RWPE2 (cell line): Measurements from ENCODE around the gene EFCAB5.
"Not testable (repeated sequence)": the region's sequence is repeated elsewhere in the genome, so short reads cannot be mapped to it uniquely, and the experiment has no call there.

Experiments
- ATAC-seq: fragments of 200-7000 bp; cut with Tn5 transposase; 3 replicates; pipeline ENCODE4 v1.9.1; 2021; ENCODE audit warnings: low read depth
- DNase-seq: peaks from one replicate; pipeline ENCODE4 v3.0.0-alpha.2; 2020; ENCODE audit warnings: low spot score
- H3K27ac ChIP-seq: fragments of 450-650 bp; 2 replicates; pipeline ENCODE4 v1.5.1; 2017; ENCODE audit warnings: mild to moderate bottlenecking; ENCODE audit not compliant: poor library complexity, severe bottlenecking
- H3K27me3 ChIP-seq: fragments of 250-450 bp; sonication (Bioruptor Pico); 2 replicates; pipeline ENCODE4 v1.5.1; 2021; ENCODE audit warnings: mild to moderate bottlenecking, moderate library complexity; ENCODE audit not compliant: insufficient read depth, poor library complexity, severe bottlenecking
- H3K36me3 ChIP-seq: fragments of 250-450 bp; sonication (Bioruptor Pico); 2 replicates; pipeline ENCODE4 v1.5.1; 2020; ENCODE audit warnings: low read depth, mild to moderate bottlenecking, moderate library complexity
- H3K4me1 ChIP-seq: fragments of 250-450 bp; sonication (Bioruptor Pico); 2 replicates; pipeline ENCODE4 v1.5.1; 2021; ENCODE audit warnings: mild to moderate bottlenecking, moderate library complexity; ENCODE audit not compliant: insufficient read depth, poor library complexity, severe bottlenecking
- H3K4me3 ChIP-seq: fragments of 250-450 bp; sonication (Bioruptor Pico); 2 replicates; pipeline ENCODE4 v1.5.1; 2021; ENCODE audit warnings: mild to moderate bottlenecking, moderate library complexity; ENCODE audit not compliant: severe bottlenecking
- H3K9me3 ChIP-seq: fragments of 250-450 bp; sonication (Bioruptor Pico); 2 replicates; pipeline ENCODE4 v1.5.1; 2021; ENCODE audit warnings: mild to moderate bottlenecking, moderate library complexity; ENCODE audit not compliant: severe bottlenecking
- CTCF ChIP-seq: fragments of 450-650 bp; IDR thresholded peaks from one replicate; pipeline ENCODE4 v1.5.1; 2017; ENCODE audit warnings: mild to moderate bottlenecking, moderate library complexity; ENCODE audit not compliant: poor library complexity, severe bottlenecking

EFCAB5 gene

GRCh38 chr17:29929533-29930408, 11.7 kb upstream of the EFCAB5 start, which contains the start of gene SSH2:
TSS of gene SSH2 (minus strand) at chr17:29930228. CDS start at chr17:29930000, 228 bp downstream.
- peak within 1 kb of the TSS; percentile 62 for H3K4me3 ChIP-seq
- peak within 1 kb of the TSS; percentile 85 for H3K27ac ChIP-seq
- peaks cover 5% of the 10 kb centered on the region; the same call in 1 of the 2 replicates for H3K36me3 ChIP-seq
- DNase-seq, result peak; percentile 93
- TF ChIP-seq CTCF, result no peak
- H3K4me1 ChIP-seq, result peaks cover 27% of the 10 kb centered on the region
- ATAC-seq, result peak; percentile 78
- no peaks in the 10 kb centered on the region for H3K9me3 ChIP-seq
- no peaks in the 10 kb centered on the region for H3K27me3 ChIP-seq

GRCh38 chr17:29930409-29931010, 10.9 kb upstream of the EFCAB5 start:
- peak overlapping the region; percentile 85 for H3K27ac ChIP-seq
- peak overlapping the region; percentile 62 for H3K4me3 ChIP-seq
- H3K27me3 ChIP-seq, result no peaks in the 10 kb centered on the region
- H3K4me1 ChIP-seq, result peaks cover 27% of the 10 kb centered on the region
- ATAC-seq (no peak), DNase-seq (no peak)
- no peaks in the 10 kb centered on the region for H3K36me3 ChIP-seq
- no peak for TF ChIP-seq CTCF
- no peaks in the 10 kb centered on the region for H3K9me3 ChIP-seq

DNA sequence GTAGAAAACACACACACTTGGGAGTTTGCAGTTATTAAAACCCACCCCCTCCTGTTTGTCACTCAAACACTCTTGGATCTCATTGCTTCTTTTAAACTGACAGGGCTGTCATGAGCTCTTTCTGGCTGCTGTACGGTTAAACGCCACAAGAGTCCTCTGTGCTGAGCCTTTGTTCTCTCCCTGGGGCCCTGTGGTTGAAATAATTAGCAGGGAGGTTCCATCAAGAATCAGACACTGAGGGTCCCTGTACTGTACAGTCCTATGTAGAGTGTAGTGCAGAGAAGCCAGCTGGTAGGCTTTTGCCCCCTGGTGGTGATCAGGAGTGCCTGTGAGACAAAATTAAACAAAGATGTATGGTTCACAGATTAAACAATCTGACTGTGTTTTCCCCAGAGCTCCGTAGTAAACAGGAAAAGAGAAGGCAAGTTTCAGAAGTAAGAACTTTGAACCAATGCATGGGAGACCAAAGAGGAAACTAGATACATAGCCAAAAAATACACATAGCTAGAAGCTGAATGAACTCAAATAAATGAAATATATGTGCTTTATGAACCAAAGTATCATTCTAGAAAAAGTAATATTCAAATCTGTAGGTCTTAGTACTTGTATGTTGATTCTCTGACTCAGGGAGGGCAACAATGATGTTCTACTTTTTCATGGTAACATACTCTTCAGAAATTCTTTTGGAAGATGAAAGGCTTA, 10.1 kb upstream of the EFCAB5 start:
- H3K27ac ChIP-seq, result peak overlapping the region; percentile 85
- peak; percentile 63 for ATAC-seq

DNA sequence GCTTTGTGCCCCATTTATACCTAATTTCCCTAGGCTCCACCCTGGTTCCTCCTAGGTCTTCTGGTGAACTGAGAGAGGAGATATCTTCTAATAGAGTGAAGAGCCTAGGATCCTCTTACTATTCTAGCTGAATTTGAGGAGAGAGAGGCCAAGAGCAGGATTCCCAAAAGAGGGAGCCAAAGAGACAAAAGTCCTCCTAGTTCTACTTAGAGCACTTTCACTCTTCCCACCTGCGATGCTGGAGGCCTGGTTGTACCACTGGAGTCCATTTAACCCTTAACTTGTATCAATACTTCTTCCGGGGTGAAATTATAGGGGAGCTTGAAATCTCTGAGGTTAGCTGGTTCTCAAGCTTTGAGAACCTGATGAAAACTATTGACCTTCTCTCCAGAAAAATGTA, 8.1 kb upstream of the EFCAB5 start:
- H3K4me1 ChIP-seq, result peaks cover 14% of the 10 kb centered on the region
- H3K9me3 ChIP-seq, result no peaks in the 10 kb centered on the region
- ATAC-seq (no peak), DNase-seq (no peak)
- H3K27me3 ChIP-seq, result no peaks in the 10 kb centered on the region
- peak; percentile 54 for TF ChIP-seq CTCF
- no peak overlapping the region for H3K27ac ChIP-seq
- no peaks in the 10 kb centered on the region for H3K36me3 ChIP-seq
- no peak overlapping the region for H3K4me3 ChIP-seq

More for the DNA sequence above, 10.1 kb upstream of the EFCAB5 start:
- TF ChIP-seq CTCF, result peak; percentile 96
- Histone ChIP-seq H3K4me1 (peaks cover 27% of the 10 kb centered on the region), H3K4me3 (peak overlapping the region; percentile 62), H3K27me3 (no peaks in the 10 kb centered on the region), H3K9me3 (no peaks in the 10 kb centered on the region), H3K36me3 (no peaks in the 10 kb centered on the region)
- DNase-seq, result no peak

GRCh38 chr17:29935909-29936308, 5.5 kb upstream of the EFCAB5 start:
- H3K36me3 ChIP-seq, DNase-seq: not testable (repeated sequence)

More at GRCh38 chr17:29935909-29936308, 5.5 kb upstream of the EFCAB5 start:
- H3K27me3 ChIP-seq, H3K27ac ChIP-seq, ATAC-seq, H3K9me3 ChIP-seq, H3K4me3 ChIP-seq, H3K4me1 ChIP-seq: not testable (repeated sequence)
